ENCODE data around the gene SLC38A1.
"Not testable (repeated sequence)": the region's sequence is repeated elsewhere in the genome, so short reads cannot be mapped to it uniquely, and the experiment has no call there.

SLC38A1 gene

DNA sequence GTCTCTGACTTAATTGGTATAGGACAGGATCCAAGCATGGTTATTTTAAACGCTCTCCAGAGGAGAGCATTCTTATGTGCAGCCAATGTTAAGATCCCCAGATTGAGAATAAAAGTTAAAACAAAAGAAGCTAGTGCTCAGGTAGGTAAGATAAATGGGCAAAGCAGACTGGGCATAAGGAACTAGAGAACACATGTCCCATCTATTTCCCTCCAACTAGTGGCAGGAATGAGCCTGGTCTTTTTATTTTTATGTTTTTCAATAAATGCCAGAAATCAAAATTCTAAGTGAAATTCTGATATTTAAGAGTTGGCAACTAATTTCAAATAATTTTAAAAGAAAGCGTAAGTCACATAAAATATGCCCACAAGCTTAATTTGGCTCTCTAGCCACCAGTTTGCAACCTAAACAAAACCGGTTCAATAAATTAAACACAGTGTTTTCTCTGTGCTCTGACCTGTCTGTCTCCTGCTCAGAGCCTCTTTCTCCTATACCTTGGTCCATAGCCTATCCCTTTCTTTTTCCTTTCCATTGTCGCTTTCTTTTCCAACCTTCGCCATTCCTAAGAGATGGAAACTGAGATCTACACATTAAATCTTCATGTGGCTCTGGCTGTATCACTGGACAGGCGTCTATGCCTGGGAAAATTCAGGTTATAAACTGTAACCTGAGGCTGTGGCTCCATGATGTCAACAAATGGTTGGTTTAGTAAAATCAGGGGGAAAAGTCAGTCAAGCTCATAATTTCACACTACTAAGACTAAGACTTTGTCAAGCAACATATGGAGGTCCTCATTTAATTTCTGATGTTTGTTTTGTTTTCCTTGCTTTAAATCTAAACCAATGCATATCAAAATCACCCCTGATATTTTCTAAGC lies 5.5 kb downstream of the SLC38A1 start:
- DNase-seq, result no peak

DNA sequence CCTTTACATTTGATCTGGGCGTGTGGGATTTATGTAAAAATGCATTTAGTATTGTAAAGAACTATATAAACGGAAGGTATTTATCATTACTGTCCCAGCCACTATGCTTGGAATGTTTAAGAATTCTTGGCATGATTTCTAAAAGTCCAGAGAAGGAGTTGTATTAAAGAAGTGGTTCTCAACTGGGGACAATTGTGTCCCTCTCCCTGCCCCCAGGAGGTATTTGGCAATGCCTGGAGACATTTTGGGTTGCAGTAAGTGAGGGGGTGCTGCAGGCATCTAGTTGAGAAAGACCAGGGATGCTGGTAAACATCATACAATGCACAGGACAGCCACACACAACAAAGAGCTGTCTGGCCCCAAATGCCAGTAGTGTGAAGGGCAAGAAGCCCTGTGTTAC lies 7.2 kb downstream of the SLC38A1 start:
- no peak for DNase-seq

DNA sequence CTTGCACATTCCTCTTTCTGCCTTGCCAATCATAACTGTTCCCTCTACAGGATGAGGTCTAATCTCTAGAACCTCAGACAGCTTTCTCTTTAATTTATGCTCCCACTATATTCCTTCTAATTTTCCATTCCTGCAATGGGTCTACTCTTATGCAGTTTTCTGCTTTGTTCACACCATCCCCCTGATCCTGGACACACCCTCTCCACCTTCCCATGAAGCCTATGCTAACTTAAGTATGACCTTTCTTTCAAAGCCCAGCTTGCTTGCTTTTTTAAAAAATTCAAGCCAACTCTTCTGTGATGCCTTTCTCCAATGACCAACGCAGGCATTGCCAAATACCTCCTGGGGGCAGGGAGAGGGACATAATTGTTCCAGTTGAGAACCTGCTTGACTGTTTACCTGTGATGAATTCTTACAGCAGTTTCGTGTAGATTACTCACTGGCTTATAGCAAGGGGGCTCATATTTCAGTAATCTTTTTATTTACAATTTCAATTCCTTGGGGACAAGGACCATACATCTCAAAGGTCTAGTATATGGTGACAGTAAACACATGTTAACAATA lies 7.8 kb downstream of the SLC38A1 start:
- no peak for DNase-seq

GRCh38 chr12:46260124-46260912 lies 8.5 kb downstream of the SLC38A1 start:
- DNase-seq, result no peak

DNA sequence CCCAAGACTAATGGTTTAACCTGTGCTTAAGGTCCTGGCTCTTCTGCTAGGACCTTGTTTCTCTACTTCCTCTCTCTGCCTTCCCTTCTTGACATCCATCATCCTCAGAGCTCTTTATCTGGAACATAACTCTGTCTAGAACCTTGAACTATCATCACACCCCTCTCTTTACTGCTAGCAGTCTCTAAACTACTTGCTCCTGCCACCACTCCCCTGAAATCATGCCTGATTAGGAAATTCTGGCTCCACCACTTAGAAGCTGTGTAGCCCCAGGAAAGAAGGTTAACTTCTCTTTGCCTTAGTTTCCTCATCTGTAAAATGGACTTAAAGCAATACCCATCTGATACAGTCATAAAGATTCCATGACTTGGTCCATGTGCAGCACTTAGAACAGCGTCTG lies 9.1 kb downstream of the SLC38A1 start:
- DNase-seq, result no peak

DNA sequence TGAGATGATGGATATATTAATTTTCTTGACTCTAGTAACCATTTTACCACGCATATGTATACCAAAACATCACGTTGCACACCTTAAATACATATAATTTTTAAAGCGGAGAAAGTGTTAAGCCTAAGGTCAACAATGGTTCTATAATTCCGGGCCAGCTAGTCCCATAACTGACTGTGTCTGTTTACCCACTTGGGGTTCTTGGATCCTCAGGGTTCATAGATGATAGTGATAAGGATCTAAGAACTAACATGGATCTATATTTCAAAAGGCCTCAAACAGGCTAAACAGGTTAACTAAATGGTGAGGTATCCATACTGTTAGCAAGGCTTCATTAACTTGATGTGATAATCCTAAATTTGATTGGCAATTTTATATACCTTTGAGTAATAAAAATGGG lies 9.8 kb downstream of the SLC38A1 start:
- no peak for DNase-seq

DNA sequence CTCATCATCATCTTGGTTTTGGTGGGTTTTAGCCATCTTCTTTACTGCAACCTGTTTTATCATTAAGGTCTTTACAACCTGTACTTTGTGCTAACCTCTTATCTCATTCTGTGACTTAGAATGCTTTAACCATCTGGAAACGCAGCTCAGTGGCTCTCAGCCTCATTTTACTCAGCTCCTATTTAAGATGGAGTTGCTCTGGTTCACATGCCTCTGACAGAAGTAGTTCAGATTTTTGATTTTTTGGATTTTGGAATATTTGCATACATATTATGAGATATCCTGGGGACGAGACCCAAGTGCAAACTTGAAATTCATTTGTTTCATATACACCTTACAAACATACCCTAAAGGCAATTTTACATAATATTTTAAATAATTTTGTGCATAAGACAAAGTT lies 10.7 kb downstream of the SLC38A1 start:
- no peak for DNase-seq

DNA sequence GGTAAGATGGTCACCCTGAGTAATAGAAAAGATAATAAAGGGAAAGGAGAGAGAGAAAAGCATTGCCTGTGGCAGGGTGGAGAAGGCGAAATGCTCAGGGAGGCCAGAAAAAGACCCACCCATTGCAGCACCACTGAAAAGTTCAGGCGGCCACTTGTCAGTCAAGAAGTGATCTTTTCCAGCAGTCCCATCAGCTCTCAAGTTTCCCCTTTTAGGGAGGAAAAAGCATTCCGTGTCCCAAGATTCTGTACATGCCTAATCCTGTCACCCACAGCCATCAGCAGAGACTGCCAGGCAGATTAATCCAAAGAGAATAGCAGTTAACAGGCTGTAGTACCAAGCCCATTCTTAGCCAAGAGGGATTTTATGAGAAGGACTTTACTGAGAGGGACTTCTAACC lies 11.9 kb downstream of the SLC38A1 start:
- DNase-seq, result no peak

GRCh38 chr12:46253544-46254162 lies 15.2 kb downstream of the SLC38A1 start:
- no peak for DNase-seq

DNA sequence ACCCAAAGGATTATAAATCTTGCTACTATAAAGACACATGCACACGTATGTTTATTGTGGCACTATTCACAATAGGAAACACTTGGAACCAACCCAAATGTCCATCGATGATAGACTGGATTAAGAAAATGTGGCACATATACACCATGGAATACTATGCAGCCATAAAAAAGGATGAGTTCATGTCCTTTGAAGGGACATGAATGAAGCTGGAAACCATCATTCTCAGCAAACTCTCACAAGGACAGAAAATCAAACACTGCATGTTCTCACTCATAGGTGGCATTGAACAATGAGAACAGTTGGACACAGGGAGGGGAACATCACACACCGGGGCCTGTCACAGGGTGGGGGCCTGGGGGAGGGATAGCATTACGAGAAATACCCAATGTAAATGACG lies 16.8 kb downstream of the SLC38A1 start:
- not testable (repeated sequence) for DNase-seq

GRCh38 chr12:46249960-46250359 lies 18.9 kb downstream of the SLC38A1 start:
- not testable (repeated sequence) for DNase-seq

DNA sequence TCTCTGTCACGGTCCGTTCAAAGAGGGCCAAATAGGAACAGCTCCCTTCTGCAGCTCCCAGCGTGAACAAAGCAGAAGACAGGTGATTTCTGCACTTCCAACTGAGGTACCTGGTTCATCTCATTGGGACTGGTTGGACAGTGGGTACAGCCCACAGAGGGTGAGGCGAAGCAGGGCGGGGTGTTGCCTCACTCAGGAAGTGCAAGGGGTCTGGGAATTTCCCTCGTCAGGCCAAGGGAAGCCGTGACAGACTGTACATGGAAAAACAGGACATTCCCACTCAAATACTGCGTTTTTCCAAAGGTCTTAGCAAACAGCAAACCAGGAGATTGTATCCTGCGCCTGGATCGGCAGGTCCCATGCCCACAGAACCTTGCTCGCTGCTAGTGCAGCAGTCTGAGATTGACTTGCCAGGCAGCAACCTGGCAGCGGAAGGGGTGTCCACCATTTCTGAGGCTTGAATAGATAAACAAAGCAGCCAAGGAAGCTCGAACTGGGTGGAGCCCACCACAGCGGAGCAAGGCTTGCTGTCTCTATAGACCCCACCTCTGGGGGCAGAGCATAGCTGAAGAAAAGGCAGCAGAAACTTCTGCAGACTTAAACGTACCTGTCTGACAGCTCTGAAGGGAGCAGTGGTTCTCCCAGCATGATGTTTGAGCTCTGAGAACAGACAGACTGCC lies 22.7 kb downstream of the SLC38A1 start:
- no peak for DNase-seq

DNA sequence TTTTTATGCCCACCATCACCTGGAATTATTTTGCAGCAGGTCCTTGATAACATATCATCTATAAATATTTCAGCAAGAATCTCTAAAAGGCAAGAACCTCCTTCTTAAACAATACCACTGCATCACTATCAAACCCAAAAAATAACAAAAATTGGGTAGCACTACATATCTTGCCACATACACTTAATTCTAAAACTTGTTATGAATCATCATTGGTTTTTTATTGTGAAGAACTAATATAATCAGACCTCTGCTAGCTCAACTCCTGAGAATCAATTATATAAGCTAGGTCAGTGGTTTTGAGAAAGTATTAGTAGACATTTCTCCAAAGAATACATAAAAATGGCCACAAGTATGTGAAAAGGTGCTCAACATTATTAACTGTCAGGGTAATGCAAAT lies 23.8 kb downstream of the SLC38A1 start:
- DNase-seq, result no peak

- DNase-seq, result no peak
Observed at GRCh38 chr12:46244273-46244915, 24.4 kb downstream of the SLC38A1 start.

- no peak for DNase-seq
Observed at GRCh38 chr12:46242569-46242968, 26.3 kb downstream of the SLC38A1 start.

DNA sequence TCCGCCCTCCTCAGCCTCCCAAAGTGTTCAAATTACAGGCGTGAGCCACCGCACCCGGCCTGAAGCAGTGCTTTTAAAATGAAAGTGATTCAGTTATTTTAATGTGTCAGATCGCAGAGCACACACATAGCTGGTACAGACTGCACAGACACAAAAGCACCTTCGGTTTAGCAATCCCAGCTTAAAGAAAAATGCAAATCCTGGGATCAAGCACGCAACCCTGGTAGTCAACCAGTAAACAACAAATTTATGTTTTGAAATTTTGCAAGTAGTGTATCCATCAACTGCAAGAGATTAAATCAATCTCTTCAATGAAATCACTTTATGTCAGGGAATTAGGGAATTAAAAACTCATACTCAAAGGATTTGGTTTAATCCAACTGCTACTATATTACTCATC lies 28.4 kb downstream of the SLC38A1 start:
- DNase-seq, result no peak

DNA sequence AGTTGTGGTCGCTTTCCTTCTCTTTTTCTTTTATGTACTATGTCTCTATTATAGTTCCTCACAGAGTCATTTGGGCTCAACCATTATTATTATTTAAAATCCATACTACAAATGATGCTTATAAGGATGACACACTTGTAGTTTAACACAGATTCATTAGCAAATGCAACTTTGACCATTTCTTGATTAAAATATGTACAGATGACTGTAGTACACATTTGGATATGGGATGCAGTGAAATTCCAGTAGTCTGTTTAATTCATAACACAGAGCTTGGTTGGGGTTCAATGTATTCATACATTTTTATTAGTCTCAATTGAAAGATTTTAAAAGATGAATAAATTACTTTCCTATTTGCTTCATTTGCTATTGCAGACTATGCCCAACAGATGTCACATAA lies 30.0 kb downstream of the SLC38A1 start:
- no peak for DNase-seq

DNA sequence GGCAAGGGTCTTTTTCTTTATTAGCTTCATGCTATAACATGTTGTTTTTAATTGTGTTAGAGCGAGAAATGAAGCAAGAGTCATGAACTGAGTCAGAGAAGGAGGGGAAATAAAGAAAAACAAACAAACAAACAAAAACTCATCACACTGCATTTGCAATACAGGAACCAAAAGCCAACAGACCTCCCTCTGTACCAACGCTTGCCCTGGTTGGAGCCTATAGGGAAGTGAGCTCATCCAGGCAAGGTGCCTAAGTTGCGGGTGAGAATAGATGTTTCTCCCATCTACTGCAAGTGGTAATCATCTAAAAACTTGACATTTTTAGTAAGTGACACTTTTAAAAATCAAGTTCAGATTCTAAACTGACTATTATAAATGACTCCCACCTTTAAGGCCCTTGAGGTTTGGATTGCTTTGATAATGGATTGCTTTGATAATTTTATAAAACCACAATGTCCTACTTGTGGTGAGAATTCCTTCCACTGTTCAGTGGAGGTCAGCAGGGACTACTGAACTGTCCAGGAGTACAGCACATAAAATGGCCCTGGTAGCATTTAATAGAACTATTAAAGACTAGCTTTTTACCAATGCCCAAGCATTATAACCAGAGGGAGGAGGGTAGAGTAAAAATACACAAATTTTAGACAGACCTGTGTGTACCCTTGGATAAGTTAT lies 31.3 kb downstream of the SLC38A1 start:
- DNase-seq, result no peak

- DNase-seq, result no peak
Observed at GRCh38 chr12:46234000-46234399, 34.8 kb downstream of the SLC38A1 start.

- DNase-seq, result no peak
Observed at GRCh38 chr12:46233423-46233822, 35.4 kb downstream of the SLC38A1 start.

GRCh38 chr12:46230983-46231382 lies 37.9 kb downstream of the SLC38A1 start:
- DNase-seq, result no peak

DNA sequence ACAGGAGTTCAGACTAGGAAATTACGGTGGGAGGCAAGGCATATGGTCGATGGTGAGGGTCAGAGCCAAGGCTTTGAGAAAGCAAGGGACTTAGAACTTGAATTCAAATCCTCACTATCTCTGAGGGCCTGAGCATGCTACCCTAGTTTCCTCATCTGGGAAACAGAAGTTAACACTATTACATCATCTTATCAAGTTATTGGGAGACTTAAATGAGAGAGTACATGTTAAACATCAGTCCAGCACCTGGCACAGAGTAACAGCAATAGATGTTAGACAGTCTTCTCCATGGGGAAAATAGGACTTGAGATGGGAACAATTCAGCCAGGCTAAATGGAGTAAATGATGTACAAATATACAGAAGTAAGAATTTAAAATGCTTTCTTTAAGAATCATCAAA lies 38.5 kb downstream of the SLC38A1 start:
- no peak for DNase-seq

Data from NCI-H524 (cell line).